Measurements from ENCODE around the gene ICAM3.

The ICAM3 gene

GRCh38 chr19:10329555-10329954 lies 9.9 kb downstream of the ICAM3 start:
- TF ChIP-seq FOXP2 (optimal IDR thresholded peaks at IDR 0.05; ENCODE audit: control extremely low read depth, extremely low read length, insufficient read depth) (no peak), EZH2 (IDR thresholded peaks at IDR 0.05) (no peak), POLR2AphosphoS5 (IDR thresholded peaks at IDR 0.05; ENCODE audit: borderline replicate concordance, low read depth, low read length) (no peak)

GRCh38 chr19:10328558-10329429 lies 10.6 kb downstream of the ICAM3 start:
- no peaks in the 10 kb centered on the region for H3K9me3 ChIP-seq (ENCODE audit: low read depth, low read length)
- H3K4me3 ChIP-seq, result no peak overlapping the region
- peaks cover 57% of the 10 kb centered on the region for H3K36me3 ChIP-seq (ENCODE audit: insufficient read depth, low read length)
- H3K9ac ChIP-seq (ENCODE audit: insufficient read length), result no peak overlapping the region
- TF ChIP-seq POLR2AphosphoS5 (IDR thresholded peaks at IDR 0.05; ENCODE audit: borderline replicate concordance, low read depth, low read length), result no peak
- no peak for TF ChIP-seq FOXP2 (optimal IDR thresholded peaks at IDR 0.05; ENCODE audit: control extremely low read depth, extremely low read length, insufficient read depth)
- no peak for TF ChIP-seq EZH2 (IDR thresholded peaks at IDR 0.05)
- no peak overlapping the region for H3K27ac ChIP-seq
- DNase-seq (ENCODE audit: low read depth, low spot score), result no peak

More at GRCh38 chr19:10329555-10329954, 9.9 kb downstream of the ICAM3 start:
- Histone ChIP-seq H3K27ac (no peak overlapping the region), H3K36me3 (ENCODE audit: insufficient read depth, low read length) (peaks cover 51% of the 10 kb centered on the region), H3K4me3 (no peak overlapping the region), H3K9ac (ENCODE audit: insufficient read length) (no peak overlapping the region), H3K9me3 (ENCODE audit: low read depth, low read length) (no peaks in the 10 kb centered on the region)
- DNase-seq (ENCODE audit: low read depth, low spot score), result no peak

DNA sequence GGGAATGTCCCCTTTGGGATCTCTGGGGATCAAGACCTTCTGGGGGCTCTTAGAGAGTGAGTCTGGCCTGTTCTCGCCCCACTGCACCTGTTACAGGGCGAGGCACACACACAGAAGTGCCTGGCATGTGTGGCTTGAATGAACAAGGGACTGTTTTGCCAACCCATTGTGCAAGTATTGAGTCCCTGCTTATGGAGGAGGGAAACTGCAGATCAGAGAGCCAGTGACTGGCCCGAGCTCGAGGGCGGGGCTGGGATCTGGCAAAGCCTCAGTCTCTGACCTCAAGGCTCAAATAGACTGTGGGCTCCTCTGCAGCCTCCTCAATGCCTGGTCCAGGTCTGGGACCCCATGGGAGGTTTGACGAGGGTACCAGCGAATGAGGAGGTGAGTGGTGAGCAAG lies 11.6 kb downstream of the ICAM3 start:
- Histone ChIP-seq H3K9me3 (ENCODE audit: low read depth, low read length) (no peaks in the 10 kb centered on the region), H3K4me3 (no peak overlapping the region), H3K27ac (no peak overlapping the region), H3K9ac (ENCODE audit: insufficient read length) (no peak overlapping the region), H3K36me3 (ENCODE audit: insufficient read depth, low read length) (peaks cover 64% of the 10 kb centered on the region)
- no peak for TF ChIP-seq POLR2AphosphoS5 (IDR thresholded peaks at IDR 0.05; ENCODE audit: borderline replicate concordance, low read depth, low read length)
- TF ChIP-seq FOXP2 (optimal IDR thresholded peaks at IDR 0.05; ENCODE audit: control extremely low read depth, extremely low read length, insufficient read depth), result no peak
- TF ChIP-seq EZH2 (IDR thresholded peaks at IDR 0.05), result no peak
- no peak for DNase-seq (ENCODE audit: low read depth, low spot score)

DNA sequence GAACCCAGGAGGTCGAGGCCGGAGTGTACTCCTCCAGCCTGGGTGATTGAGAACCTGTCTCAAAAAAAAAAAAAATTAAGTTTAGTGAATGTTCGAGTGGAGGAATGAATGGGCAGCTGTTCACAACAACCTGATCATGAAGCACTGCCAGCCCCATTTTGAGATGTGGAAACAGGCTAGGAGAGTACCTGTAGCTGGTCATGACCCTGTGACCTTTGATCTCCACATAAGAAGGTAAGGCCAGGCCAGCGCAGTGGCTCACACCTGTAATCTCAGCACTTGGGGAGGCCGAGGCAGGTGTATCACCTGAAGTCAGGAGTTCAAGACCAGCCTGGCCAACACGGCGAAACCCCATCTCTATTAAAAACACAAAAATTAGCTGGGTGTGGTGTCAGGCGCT lies 13.7 kb downstream of the ICAM3 start:
- Histone ChIP-seq H3K9me3 (ENCODE audit: low read depth, low read length) (no peaks in the 10 kb centered on the region), H3K36me3 (ENCODE audit: insufficient read depth, low read length) (peaks cover 84% of the 10 kb centered on the region), H3K4me3 (no peak overlapping the region), H3K9ac (ENCODE audit: insufficient read length) (no peak overlapping the region), H3K27ac (no peak overlapping the region)
- no peak for DNase-seq (ENCODE audit: low read depth, low spot score)
- no peak for TF ChIP-seq FOXP2 (optimal IDR thresholded peaks at IDR 0.05; ENCODE audit: control extremely low read depth, extremely low read length, insufficient read depth)
- no peak for TF ChIP-seq EZH2 (IDR thresholded peaks at IDR 0.05)
- TF ChIP-seq POLR2AphosphoS5 (IDR thresholded peaks at IDR 0.05; ENCODE audit: borderline replicate concordance, low read depth, low read length), result no peak

GRCh38 chr19:10321874-10322835 lies 17.3 kb downstream of the ICAM3 start:
- Histone ChIP-seq H3K9ac (ENCODE audit: insufficient read length) (no peak overlapping the region), H3K36me3 (ENCODE audit: insufficient read depth, low read length) (peaks cover 69% of the 10 kb centered on the region), H3K27ac (no peak overlapping the region), H3K4me3 (no peak overlapping the region), H3K9me3 (ENCODE audit: low read depth, low read length) (no peaks in the 10 kb centered on the region)
- TF ChIP-seq EZH2 (IDR thresholded peaks at IDR 0.05) (no peak), FOXP2 (optimal IDR thresholded peaks at IDR 0.05; ENCODE audit: control extremely low read depth, extremely low read length, insufficient read depth) (no peak), POLR2AphosphoS5 (IDR thresholded peaks at IDR 0.05; ENCODE audit: borderline replicate concordance, low read depth, low read length) (no peak; the same call in 1 of the 2 replicates)
- DNase-seq (ENCODE audit: low read depth, low spot score), result no peak

GRCh38 chr19:10321417-10321797 lies 18.0 kb downstream of the ICAM3 start:
- no peak overlapping the region for H3K9ac ChIP-seq (ENCODE audit: insufficient read length)
- H3K36me3 ChIP-seq (ENCODE audit: insufficient read depth, low read length), result peaks cover 72% of the 10 kb centered on the region
- no peak overlapping the region for H3K27ac ChIP-seq
- no peaks in the 10 kb centered on the region for H3K9me3 ChIP-seq (ENCODE audit: low read depth, low read length)
- DNase-seq (ENCODE audit: low read depth, low spot score), result no peak
- TF ChIP-seq EZH2 (IDR thresholded peaks at IDR 0.05) (no peak), POLR2AphosphoS5 (IDR thresholded peaks at IDR 0.05; ENCODE audit: borderline replicate concordance, low read depth, low read length) (no peak), FOXP2 (optimal IDR thresholded peaks at IDR 0.05; ENCODE audit: control extremely low read depth, extremely low read length, insufficient read depth) (no peak)
- no peak overlapping the region for H3K4me3 ChIP-seq

DNA sequence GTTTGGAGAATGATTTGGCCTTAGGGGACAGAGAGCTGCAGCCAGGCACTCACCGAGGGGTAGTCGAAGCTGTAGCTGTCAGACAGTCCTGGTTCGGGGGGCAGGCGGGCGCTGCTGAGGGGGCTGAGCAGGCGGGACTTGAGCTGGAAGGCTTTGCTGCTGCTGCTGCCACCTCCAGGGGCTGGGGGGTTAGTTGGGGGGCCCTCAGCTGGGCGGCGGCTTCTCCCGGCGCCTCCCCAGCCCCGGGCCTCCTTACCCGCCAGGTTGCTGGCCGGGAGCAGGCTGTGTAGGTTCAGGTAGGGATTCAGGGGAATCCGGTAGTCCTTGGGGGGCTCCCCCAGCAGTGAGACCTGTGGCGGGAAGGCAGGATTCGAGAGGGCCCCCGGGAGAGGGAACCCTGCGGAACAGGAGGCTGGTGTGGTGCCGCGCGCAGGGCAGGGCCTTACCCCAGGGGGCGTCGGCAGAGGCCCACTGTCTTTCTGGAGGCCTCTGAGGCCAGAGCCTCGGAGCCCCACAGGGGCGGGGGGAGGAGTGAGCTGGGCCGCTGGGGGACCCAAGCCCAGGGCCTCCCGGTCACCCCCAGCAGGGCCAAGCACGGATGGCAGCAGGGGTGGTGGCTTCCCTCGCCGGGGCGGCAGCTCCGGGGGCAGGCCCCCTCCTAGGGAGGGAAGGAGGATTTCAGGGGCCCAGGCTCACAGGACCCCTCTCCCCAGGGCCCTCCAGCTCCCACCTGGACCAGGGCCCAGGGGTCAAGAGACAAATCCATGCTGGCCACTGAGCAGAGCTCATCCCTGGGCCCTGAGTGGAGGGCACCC lies 18.6 kb downstream of the ICAM3 start:
- Histone ChIP-seq H3K27ac (no peak overlapping the region), H3K9me3 (ENCODE audit: low read depth, low read length) (no peaks in the 10 kb centered on the region), H3K9ac (ENCODE audit: insufficient read length) (no peak overlapping the region), H3K36me3 (ENCODE audit: insufficient read depth, low read length) (peaks cover 71% of the 10 kb centered on the region), H3K4me3 (no peak overlapping the region)
- TF ChIP-seq POLR2AphosphoS5 (IDR thresholded peaks at IDR 0.05; ENCODE audit: borderline replicate concordance, low read depth, low read length) (no peak), FOXP2 (optimal IDR thresholded peaks at IDR 0.05; ENCODE audit: control extremely low read depth, extremely low read length, insufficient read depth) (no peak), EZH2 (IDR thresholded peaks at IDR 0.05) (no peak)
- no peak for DNase-seq (ENCODE audit: low read depth, low spot score)
